ENCODE measurements around the gene HNRNPDL.

The HNRNPDL gene

DNA sequence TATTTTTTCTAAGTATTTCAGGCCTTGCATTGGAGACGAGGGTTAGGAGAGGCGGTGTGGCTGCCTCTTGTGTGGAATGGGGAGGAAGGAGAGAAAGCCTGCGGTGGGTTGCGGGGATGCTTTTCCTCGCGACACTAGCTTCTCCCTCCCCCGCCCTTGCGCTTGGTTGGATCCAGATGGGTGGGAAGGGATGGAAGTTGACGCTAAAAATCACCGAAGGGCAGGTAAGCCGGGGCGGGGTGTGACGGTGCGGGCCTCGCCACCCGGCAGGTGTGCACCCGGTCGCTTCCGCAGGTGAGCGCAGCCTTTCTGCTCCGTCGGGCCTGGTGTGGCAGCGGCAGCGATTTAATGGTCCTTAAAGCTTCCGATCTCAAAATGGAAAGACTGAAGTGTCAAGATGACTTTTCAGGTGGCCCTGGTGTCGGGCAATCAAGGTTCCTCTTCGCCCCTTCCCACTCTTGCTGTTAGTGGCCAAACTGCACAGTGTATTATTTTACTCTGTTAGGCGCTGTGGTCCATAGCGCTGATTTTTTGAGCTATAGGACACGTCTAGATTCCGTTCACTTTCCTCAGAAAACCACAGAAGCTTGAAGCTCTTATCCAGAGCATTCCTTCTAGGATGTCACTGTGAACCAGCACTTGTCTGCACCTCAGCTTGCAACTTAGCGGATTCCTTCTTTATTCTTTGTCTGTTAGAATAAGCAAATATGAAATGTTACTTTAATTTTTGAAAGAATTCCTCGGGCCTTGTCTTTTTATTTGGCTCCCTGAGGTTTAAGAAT is 893 bp upstream of the HNRNPDL start:
- Histone ChIP-seq H3K4me3 (ENCODE audit: low read length) (peak overlapping the region; percentile 93), H3K9ac (ENCODE audit: low read length) (peak overlapping the region; percentile 100), H3K27ac (ENCODE audit: low read length) (peak overlapping the region; percentile 73), H3K36me3 (ENCODE audit: control insufficient read depth, low read depth, low read length) (peaks cover 28% of the 10 kb centered on the region), H3K4me1 (ENCODE audit: control insufficient read depth, low read depth, low read length) (peaks cover 12% of the 10 kb centered on the region), H3K27me3 (ENCODE audit: control insufficient read depth, insufficient read depth, low read length) (no peaks in the 10 kb centered on the region), H3K9me3 (ENCODE audit: control insufficient read depth, low read depth, low read length) (no peaks in the 10 kb centered on the region)

DNA sequence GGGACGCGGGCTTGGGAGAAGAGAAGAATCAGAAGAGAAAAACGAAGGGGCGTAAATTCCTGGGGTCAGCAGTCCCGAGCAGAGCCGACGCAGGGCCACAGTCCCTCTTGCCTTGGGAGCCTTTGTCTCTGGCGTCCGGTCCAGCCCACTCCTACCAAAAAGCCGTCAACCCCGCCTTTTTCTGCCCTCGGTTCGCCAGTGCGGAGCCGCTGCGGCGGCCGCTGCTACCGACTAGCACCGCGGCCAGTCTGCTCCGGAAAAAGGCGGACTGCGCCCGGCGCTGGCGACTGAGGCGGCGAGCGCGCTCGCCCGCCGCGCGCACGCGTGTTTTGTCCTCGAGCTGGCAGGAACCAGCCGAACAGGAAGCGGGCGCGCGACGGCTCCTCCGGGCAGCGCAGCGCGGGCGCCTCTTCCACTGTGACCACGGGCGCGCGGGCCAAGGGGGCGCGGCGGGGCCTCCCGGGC is 502 bp downstream of the HNRNPDL start:
- H3K4me1 ChIP-seq (ENCODE audit: control insufficient read depth, low read depth, low read length), result peaks cover 12% of the 10 kb centered on the region
- H3K9ac ChIP-seq (ENCODE audit: low read length), result peak overlapping the region; percentile 100
- H3K27me3 ChIP-seq (ENCODE audit: control insufficient read depth, insufficient read depth, low read length), result no peaks in the 10 kb centered on the region
- H3K9me3 ChIP-seq (ENCODE audit: control insufficient read depth, low read depth, low read length), result no peaks in the 10 kb centered on the region
- H3K36me3 ChIP-seq (ENCODE audit: control insufficient read depth, low read depth, low read length), result peaks cover 42% of the 10 kb centered on the region
- H3K27ac ChIP-seq (ENCODE audit: low read length), result peak overlapping the region; percentile 87
- peak overlapping the region; percentile 93 for H3K4me3 ChIP-seq (ENCODE audit: low read length)

DNA sequence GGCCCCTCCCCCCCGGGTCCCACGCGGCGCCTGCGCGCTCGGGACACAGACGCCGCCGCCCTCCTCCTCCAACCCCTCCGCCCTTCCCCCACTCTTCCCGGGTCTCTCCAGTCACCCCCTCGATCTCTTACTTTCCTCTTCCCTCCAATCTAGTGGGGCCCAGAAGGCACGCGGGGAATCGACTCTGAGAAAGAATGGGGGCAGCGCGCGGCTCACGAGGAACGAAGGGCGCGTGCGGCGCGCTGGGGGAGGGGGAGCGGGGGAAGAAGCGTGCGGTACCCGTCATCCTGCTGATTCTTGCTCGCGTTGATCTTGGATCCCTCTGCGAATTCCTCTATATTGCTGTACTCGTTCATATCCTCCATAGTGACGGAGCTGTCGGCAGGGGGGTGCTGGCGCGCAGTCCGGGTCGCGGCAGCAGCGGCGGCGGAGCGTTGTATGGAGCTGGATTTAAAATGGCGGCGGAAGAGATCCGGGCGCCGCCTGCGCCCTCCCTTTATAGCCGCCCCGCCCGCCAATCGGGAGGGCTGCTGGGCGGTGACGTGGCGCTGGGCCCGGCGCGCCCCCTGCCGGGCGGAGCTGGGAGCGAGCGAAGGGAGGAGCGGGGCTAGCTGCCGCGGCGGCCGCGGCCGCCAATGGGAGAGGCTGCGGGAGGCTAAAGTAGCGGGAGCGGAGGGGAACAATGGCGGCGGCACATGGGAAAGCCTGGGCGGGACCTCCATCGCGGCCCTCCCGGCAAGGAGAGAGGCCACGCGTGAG is 1.1 kb downstream of the HNRNPDL start:
- H3K4me3 ChIP-seq (ENCODE audit: low read length), result peak overlapping the region; percentile 93
- peak overlapping the region; percentile 90 for H3K27ac ChIP-seq (ENCODE audit: low read length)
- H3K4me1 ChIP-seq (ENCODE audit: control insufficient read depth, low read depth, low read length), result peaks cover 12% of the 10 kb centered on the region
- peak overlapping the region; percentile 100 for H3K9ac ChIP-seq (ENCODE audit: low read length)
- no peaks in the 10 kb centered on the region for H3K27me3 ChIP-seq (ENCODE audit: control insufficient read depth, insufficient read depth, low read length)
- H3K9me3 ChIP-seq (ENCODE audit: control insufficient read depth, low read depth, low read length), result no peaks in the 10 kb centered on the region
- peaks cover 48% of the 10 kb centered on the region for H3K36me3 ChIP-seq (ENCODE audit: control insufficient read depth, low read depth, low read length)

DNA sequence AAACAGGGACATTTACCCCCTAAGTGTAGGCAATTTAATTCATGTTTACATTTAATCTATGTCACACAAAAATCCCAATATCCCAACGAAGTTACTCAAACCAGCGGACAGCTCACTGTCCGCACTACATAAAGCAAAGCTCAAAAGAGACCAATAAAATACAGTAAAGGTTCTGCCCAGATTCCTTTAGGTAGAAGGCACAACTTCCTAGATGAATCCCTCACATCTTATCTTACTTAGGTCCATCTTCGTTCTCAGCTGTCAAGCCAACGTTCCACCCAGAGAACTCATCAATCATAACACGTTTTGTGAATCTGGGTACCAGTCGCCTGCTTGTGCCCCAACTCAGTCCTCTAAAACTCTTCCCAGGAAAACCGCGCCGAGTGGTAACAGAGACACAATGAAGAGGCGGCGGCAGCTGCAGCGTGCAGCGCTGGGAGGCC is 1.7 kb downstream of the HNRNPDL start:
- Histone ChIP-seq H3K4me3 (ENCODE audit: low read length) (peak overlapping the region; percentile 93), H3K9ac (ENCODE audit: low read length) (peak overlapping the region; percentile 100), H3K9me3 (ENCODE audit: control insufficient read depth, low read depth, low read length) (no peaks in the 10 kb centered on the region), H3K27me3 (ENCODE audit: control insufficient read depth, insufficient read depth, low read length) (no peaks in the 10 kb centered on the region), H3K36me3 (ENCODE audit: control insufficient read depth, low read depth, low read length) (peaks cover 51% of the 10 kb centered on the region), H3K27ac (ENCODE audit: low read length) (peak overlapping the region; percentile 90), H3K4me1 (ENCODE audit: control insufficient read depth, low read depth, low read length) (peaks cover 12% of the 10 kb centered on the region)

DNA sequence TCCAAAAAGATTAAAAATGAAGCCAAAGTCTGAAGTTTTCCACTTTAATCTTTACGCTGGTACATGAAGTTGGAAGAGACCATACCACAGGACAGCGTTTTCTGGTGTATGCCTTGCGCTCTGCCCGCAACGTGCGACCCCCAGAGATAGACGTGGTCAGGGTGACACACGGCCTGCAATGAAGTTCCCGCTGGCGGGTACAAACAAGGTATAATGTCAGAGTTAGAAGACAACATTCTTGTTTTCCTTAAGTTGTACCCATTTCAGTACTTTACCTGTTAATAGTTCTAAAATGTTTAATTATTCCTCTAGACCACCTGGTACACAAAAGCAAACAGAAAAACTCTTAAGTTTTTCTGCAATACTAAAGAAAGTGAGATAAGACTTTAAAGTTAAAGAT is 4.8 kb downstream of the HNRNPDL start:
- H3K9ac ChIP-seq (ENCODE audit: low read length), result no peak overlapping the region
- no peak overlapping the region for H3K4me3 ChIP-seq (ENCODE audit: low read length)
- H3K36me3 ChIP-seq (ENCODE audit: control insufficient read depth, low read depth, low read length), result peaks cover 57% of the 10 kb centered on the region
- no peaks in the 10 kb centered on the region for H3K27me3 ChIP-seq (ENCODE audit: control insufficient read depth, insufficient read depth, low read length)
- no peaks in the 10 kb centered on the region for H3K9me3 ChIP-seq (ENCODE audit: control insufficient read depth, low read depth, low read length)
- peaks cover 9% of the 10 kb centered on the region for H3K4me1 ChIP-seq (ENCODE audit: control insufficient read depth, low read depth, low read length)
- H3K27ac ChIP-seq (ENCODE audit: low read length), result no peak overlapping the region

DNA sequence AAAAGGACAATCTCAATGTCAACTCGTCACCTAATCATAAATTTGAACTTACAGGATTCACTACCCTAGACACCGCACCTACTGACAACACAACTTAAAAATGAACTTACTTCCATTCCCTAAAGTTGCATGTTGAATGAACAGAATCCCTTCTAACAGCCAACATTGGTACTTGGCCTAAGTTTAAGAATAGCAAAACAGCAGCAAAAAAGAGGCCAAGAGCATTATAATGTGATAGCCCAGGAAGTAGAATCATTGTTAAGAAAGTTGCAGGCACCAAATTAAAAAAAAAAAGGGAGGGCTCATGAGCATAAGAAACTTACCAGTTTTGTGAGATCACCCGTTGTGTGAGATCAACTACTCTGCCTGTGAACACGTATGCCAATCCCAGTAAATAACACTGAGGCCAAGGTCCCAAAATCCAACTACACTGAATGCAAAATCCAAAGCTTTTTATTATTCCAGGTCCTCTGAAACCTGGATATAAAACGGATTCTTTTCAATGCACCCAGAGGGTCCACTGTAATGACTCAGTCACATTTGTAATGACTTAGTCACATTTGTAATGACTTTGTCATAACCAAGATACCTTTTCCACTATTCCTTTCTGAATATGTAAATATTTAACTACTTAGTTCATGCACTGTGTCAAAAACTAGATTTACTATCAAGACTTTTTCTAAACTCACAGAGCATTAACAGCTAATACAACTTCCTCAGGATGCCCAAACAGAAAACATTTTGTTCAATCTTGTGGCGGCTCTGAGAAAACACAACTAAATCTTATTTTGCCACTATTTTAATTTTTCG is 6.8 kb downstream of the HNRNPDL start:
- no peak overlapping the region for H3K9ac ChIP-seq (ENCODE audit: low read length)
- H3K27ac ChIP-seq (ENCODE audit: low read length), result no peak overlapping the region
- peaks cover 56% of the 10 kb centered on the region for H3K36me3 ChIP-seq (ENCODE audit: control insufficient read depth, low read depth, low read length)
- no peaks in the 10 kb centered on the region for H3K27me3 ChIP-seq (ENCODE audit: control insufficient read depth, insufficient read depth, low read length)
- H3K4me3 ChIP-seq (ENCODE audit: low read length), result no peak overlapping the region
- H3K4me1 ChIP-seq (ENCODE audit: control insufficient read depth, low read depth, low read length), result peaks cover 9% of the 10 kb centered on the region
- no peaks in the 10 kb centered on the region for H3K9me3 ChIP-seq (ENCODE audit: control insufficient read depth, low read depth, low read length)

DNA sequence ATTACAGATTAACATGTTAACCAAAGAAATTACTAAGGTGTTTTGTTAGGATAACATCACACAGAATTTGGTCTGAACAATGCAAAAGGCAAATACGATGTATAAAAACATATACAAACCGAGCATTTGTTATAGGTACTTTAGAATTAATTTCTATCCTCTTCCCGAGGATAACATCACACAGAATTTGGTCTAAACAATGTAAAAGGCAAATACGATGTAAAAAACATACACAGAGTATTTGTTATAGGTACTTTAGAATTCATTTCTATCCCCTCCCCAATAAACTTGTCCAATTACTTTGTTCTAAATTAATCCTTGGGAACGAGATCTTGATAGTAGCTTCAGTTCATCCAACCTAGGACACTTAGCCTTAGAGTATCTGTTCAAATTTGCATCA is 7.6 kb downstream of the HNRNPDL start:
- no peak overlapping the region for H3K9ac ChIP-seq (ENCODE audit: low read length)
- peaks cover 9% of the 10 kb centered on the region for H3K4me1 ChIP-seq (ENCODE audit: control insufficient read depth, low read depth, low read length)
- no peak overlapping the region for H3K4me3 ChIP-seq (ENCODE audit: low read length)
- H3K27me3 ChIP-seq (ENCODE audit: control insufficient read depth, insufficient read depth, low read length), result no peaks in the 10 kb centered on the region
- peaks cover 47% of the 10 kb centered on the region for H3K36me3 ChIP-seq (ENCODE audit: control insufficient read depth, low read depth, low read length)
- no peaks in the 10 kb centered on the region for H3K9me3 ChIP-seq (ENCODE audit: control insufficient read depth, low read depth, low read length)
- H3K27ac ChIP-seq (ENCODE audit: low read length), result no peak overlapping the region

DNA sequence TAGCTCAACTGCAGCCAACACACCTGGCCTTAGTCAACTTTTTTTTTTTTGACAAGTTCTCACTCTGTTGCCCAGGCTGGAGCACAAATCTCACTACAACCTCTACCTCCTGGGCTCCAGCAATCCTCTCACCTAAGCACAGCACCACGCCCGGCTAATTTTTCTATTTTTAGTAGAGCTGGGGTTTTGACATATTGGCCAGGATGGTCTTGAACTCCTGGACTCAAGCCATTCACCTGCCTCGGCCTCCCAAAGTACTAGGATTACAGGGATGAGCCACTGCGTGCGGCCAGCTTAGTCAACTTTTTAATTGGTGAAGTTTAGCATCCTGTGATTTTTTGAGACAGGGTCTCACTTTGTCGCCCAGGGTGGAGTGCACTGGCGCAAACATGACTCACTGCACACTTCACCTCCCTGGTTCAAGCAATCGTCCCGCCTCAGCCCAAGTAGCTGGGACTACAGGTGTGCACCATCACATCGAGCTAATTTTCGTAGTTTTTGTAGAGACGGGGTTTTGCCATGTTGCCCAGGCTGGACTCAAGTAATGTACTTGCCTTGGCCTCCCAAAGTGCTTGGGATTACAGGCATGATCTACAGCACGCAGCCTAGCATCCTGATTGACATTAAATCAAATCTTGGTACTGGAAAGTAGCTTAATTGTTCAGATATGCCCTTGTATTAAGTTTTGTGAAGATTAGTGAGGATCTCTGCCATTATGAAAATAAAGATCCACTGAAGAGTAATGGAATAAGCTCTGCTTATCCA is 8.3 kb downstream of the HNRNPDL start:
- H3K27me3 ChIP-seq (ENCODE audit: control insufficient read depth, insufficient read depth, low read length), result no peaks in the 10 kb centered on the region
- peaks cover 41% of the 10 kb centered on the region for H3K36me3 ChIP-seq (ENCODE audit: control insufficient read depth, low read depth, low read length)
- peaks cover 6% of the 10 kb centered on the region for H3K4me1 ChIP-seq (ENCODE audit: control insufficient read depth, low read depth, low read length)
- no peak overlapping the region for H3K27ac ChIP-seq (ENCODE audit: low read length)
- no peaks in the 10 kb centered on the region for H3K9me3 ChIP-seq (ENCODE audit: control insufficient read depth, low read depth, low read length)
- H3K4me3 ChIP-seq (ENCODE audit: low read length), result no peak overlapping the region
- H3K9ac ChIP-seq (ENCODE audit: low read length), result no peak overlapping the region

DNA sequence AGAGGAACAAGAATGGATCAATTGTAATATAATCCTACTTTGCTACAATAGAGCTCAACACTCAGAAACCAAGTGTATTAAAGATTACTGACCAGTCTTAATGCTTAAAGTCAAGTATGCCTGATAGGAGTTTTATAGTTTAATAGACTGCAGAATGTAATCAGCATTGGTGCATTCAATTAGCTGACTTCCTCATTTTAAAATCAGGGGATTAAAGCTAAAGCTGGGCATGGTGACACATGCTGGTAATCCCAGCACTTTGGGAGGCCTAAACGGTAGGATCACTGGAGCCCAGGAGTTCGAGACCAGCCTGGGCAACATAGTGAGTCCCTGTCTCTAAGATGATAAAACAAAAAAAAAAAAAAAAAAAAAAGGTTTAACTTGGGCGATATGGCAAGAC is 10.8 kb downstream of the HNRNPDL start:
- peaks cover 8% of the 10 kb centered on the region for H3K4me1 ChIP-seq (ENCODE audit: control insufficient read depth, low read depth, low read length)
- no peaks in the 10 kb centered on the region for H3K9me3 ChIP-seq (ENCODE audit: control insufficient read depth, low read depth, low read length)
- H3K9ac ChIP-seq (ENCODE audit: low read length), result no peak overlapping the region
- H3K36me3 ChIP-seq (ENCODE audit: control insufficient read depth, low read depth, low read length), result peaks cover 16% of the 10 kb centered on the region
- H3K4me3 ChIP-seq (ENCODE audit: low read length), result no peak overlapping the region
- H3K27ac ChIP-seq (ENCODE audit: low read length), result no peak overlapping the region
- no peaks in the 10 kb centered on the region for H3K27me3 ChIP-seq (ENCODE audit: control insufficient read depth, insufficient read depth, low read length)

DNA sequence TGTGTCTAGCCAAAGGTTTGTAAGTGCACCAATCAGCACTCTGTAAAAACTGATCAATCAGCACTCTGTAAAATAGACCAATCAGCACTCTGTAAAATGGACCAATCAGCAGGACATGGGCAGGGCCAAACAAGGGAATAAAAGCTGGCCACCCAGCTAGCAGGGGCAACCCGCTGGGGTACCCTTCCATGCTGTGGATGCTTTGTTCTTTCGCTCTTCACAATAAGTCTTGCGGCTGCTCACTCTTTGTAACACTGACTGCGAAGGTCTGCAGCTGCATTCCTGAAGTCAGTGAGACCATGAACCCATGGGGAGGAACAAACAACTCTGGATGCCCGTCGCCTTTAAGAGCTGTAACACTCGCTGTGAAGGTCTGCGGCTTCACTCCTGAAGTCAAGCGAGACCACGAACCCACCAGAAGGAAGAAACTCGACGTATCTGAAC is 14.3 kb downstream of the HNRNPDL start:
- Histone ChIP-seq H3K36me3 (ENCODE audit: control insufficient read depth, low read depth, low read length) (no peaks in the 10 kb centered on the region), H3K9ac (ENCODE audit: low read length) (no peak overlapping the region), H3K27me3 (ENCODE audit: control insufficient read depth, insufficient read depth, low read length) (no peaks in the 10 kb centered on the region), H3K27ac (ENCODE audit: low read length) (no peak overlapping the region), H3K4me1 (ENCODE audit: control insufficient read depth, low read depth, low read length) (peaks cover 8% of the 10 kb centered on the region), H3K4me3 (ENCODE audit: low read length) (no peak overlapping the region), H3K9me3 (ENCODE audit: control insufficient read depth, low read depth, low read length) (no peaks in the 10 kb centered on the region)

Data from iPS-18a (cell line).